Measurements from ENCODE around the gene MSH5. TPM values are rescaled to one million over a fixed set of nuclear protein-coding genes. Genes with fewer than 3 reads are reported as not detected.

The MSH5 gene
- total RNA-seq, 1 donor from 2014 or later = 4.2 TPM

- DNase-seq = no peak
Observed at GRCh38 chr6:31713465-31713864, 26.3 kb upstream of the MSH5 start.

DNA sequence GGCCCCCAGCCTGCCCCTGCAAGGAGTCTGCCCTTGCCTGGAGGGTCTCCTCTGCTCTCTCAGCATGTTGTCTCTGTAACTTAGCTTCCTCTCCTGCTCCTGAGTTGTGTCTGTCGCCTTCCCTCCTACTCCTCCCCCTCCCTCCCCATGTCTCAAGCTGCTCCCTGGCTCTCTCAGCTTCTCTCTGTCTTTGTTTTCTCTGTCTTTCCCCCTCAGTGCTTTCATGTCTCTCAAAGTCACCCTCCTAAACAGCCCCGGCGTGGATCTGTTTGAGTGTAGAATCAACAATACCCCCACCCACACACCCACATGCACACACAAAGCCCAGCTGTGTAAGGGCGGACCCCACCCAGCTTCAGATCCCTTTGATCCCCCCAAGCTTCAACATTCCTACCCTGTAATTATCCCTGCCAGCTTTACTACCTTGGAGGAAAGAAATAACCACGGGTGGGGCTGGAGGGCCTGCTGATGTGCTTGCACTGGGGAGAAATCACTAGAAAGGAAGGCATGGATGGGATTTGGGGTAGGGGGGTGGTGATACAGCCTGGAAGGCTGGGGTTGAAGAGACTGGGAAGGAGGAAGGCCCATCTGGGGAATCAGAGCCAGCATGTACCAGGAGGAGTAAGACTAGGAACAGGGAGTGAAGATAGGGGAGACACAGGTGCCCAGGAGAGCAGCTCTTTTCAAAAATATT, 25.7 kb upstream of the MSH5 start:
- no peak for DNase-seq

GRCh38 chr6:31715022-31715958, 24.5 kb upstream of the MSH5 start, which contains the start of gene LY6G6D:
Gene LY6G6D (plus strand): TSS chr6:31715348. CDS start chr6:31715356, 8 bp downstream.
- DNase-seq = no peak

- DNase-seq = no peak
Observed at GRCh38 chr6:31717499-31718222, 22.1 kb upstream of the MSH5 start.

DNA sequence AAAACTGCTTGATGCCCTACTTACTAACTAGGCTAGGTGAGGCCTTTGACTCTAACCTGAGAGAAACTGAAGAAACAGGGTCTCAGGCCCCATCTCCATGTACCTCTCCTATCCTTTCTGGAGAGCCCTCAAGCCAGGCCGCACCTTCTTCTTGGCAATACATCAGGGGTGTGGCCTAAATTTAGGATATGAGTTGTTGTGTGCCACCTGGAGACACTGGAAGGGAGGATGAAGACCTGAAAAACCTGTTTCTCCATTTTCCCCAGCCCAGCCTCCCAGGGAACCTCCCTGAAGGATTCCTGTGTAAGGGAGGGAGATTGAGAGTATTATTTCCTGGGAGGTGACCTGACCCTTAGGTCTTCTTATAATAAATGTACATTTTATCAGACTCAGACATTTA, 21.5 kb upstream of the MSH5 start:
- no peak for DNase-seq

GRCh38 chr6:31719001-31719400, 20.8 kb upstream of the MSH5 start:
- no peak for DNase-seq

DNA sequence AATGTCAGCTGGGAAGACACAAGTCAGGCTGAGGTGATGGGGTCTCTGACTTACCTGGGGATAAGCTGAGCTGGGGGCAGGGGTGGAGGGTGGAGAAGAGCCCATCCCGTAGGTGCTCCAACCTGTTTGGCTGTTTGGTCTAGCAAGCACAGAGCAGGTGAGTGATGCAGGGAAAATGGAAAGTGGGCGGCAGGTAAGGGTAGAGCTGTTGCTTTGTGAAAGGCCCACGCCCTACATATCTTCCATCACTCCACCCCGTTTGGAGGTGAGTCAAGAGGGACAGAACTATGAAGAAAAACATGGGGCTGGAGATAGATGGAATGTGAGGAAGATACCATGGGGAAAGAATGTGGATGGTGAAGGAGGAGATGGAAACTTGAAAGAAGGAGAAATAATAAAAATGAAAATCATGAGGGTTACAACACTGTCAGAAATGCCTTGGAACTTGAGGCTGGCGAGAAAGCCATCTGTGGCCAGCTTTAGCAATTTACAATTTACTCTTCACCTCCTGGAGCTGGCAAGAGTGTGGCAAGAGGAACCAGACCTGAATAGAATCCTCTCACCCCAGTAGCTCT, 19.5 kb upstream of the MSH5 start:
- no peak for DNase-seq

DNA sequence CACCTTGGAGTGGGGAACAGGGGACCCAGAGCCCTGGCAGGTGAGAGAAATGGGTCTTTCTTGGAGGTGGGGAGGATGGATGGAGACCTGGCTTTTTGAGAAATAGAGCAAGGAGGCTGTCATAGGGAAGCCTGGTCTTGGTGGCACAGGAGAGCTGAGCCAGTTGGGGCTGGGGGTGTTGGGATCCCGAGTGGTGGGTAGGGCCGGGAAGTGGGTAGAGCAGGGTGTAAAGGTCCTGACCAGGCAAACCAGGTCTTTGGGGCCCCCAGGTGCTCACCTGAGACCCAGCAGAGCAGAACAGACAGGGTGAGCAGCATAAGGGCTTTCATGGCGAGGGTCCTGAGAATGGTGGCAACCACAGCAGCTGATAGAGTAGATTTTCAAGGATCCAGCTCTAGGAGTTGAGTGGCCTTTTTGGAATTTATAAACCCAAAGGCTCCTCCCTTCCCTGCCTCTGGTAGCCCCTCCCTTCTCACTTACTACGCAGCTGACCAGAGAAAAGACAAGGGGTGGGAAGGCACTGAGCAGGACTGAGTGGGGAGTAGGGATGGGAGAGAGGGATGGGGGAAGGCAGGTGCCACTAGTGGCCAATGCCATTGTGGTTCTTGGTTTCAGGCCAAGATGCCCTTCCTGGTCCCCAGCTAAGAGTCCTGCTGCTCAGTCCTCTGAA, 18.3 kb upstream of the MSH5 start, which contains the start of gene LY6G6C:
LY6G6C (minus strand) TSS at position 396 of the 670 bp plus-strand sequence; CDS start at position 329, 67 bp downstream.
- DNase-seq = no peak

GRCh38 chr6:31722173-31722572, 17.6 kb upstream of the MSH5 start:
- DNase-seq = no peak

DNA sequence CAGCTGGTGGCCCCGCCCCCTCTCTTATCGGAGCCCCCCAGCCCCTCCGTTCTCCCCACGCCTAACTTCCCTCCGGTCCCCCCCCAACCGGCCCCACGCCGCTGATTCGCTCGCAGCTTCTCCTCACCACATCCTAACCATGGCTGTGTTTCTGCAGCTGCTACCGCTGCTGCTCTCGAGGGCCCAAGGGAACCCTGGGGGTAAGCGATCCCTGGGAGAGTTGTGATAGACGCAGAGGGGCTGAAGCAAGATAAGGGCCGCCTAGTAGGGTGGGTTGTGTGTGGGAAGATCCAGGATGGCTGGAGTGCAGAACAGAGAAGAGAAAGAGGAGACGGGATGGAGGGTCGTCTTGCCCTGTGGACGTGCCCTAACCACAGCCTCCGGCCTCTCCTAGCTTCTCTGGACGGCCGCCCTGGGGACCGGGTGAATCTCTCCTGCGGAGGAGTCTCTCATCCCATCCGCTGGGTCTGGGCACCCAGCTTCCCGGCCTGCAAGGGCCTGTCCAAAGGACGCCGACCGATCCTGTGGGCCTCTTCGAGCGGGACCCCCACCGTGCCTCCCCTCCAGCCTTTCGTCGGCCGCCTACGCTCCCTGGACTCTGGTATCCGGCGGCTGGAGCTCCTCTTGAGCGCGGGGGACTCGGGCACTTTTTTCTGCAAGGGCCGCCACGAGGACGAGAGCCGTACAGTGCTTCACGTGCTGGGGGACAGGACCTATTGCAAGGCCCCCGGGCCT, 16.4 kb upstream of the MSH5 start, which contains the start of gene MPIG6B:
MPIG6B (plus strand) TSS at position 129 of the 735 bp plus-strand sequence; CDS start at position 140, 11 bp downstream.
- DNase-seq = no peak

DNA sequence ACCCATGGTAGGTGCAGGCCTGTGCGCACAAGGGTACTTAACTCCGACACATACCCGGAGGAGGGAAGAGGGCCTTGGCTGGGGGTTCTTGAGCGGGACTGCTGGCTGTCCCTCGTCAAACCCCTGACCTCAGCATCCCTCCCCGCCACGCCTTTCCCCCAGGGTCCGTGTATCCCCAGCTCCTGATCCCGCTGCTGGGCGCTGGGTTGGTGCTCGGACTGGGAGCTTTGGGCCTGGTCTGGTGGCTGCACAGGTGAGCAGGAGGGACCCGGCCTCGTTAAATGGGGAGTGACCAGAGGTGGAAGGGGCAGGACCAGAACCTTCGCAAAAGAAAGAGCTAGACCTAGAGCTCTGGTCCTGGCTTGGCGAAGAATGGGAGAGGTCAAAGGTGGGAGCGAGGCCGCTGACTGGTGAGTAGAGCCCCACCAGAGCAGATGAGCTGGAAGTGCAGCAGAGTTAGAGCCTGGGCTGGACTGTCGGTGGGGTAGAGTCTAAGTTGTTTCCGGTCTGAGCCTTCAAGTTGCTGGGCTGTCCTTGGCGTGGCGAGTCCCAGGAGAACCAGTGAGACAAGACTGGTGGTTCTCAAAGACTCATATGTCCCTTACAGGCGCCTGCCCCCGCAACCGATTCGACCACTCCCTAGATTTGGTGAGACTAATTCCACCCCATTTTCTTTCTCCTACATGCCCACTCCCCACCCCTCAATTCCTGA, 15.7 kb upstream of the MSH5 start:
- no peak for DNase-seq

DNA sequence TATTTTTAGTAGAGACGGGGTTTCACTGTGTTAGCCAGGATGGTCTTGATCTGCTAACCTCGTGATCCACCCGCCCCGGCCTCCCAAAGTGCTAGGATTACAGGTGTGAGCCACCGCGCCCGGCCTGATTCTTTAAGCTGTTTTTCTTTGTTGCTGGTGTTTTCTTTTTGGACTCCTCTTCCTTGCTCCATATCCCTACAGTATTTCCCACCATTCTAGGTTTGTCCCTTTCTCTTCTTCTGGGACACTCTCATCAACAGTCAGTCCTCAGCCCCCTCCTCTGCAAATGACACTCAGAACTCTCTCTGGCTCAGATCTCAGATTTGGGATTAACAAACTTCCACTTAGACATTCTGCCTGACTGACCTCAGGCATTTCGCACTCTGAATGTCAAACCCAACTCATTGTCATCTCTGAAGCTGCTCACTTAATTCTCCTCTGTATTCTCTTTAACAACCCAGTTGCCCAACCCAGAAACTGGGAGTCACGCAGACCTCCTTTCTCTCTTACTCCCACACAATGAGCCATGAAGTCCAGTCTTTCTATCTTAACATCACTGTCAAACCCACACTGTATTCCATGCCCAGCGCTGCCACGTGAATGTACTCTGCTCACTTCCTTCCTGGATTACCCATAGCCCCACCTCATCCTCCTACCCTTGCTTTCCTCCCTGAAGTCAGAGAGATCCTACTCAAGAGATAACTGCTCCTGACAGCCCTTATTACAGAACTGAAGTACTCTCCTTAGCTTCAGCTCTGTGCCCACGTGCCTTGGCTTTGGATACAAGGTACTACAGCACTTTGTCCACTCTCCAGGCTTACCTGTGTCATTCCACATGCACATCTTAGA, 14.1 kb upstream of the MSH5 start:
- DNase-seq = no peak

DNA sequence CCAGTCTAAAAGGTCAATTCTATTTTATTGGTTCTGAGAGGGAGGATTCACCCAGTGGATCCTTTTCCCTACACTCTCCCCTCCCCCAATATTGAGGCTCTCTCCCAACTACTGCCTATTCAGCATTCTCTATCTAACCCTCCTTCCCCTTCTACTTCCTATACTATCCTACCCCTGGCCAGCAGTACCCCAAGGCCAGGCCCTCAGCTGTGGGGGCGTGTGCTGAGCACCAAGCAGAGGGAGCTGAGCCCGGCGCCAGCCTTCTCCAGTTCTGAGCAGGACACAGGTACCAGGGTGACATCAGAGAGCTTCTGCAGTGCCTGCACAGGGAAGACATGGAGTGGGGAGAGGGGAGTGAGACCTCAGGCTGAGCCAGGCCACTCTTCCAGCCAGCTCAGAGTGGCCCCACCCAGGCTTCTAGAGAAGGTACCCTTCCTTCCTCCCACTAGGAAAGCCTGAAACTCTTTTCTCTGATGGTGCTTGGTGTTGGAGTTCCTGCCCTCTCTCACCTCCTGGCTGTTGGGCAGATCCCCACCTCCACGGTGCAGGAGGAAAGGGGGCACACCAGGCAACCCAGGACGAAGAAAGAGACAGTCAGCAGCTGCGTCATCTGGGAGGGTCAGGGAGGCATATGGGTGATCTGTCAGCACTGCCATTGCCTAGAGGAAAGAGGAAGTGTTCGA, 12.6 kb upstream of the MSH5 start:
- no peak for DNase-seq

- DNase-seq = no peak
Observed at GRCh38 chr6:31727717-31728671, 11.8 kb upstream of the MSH5 start.

DNA sequence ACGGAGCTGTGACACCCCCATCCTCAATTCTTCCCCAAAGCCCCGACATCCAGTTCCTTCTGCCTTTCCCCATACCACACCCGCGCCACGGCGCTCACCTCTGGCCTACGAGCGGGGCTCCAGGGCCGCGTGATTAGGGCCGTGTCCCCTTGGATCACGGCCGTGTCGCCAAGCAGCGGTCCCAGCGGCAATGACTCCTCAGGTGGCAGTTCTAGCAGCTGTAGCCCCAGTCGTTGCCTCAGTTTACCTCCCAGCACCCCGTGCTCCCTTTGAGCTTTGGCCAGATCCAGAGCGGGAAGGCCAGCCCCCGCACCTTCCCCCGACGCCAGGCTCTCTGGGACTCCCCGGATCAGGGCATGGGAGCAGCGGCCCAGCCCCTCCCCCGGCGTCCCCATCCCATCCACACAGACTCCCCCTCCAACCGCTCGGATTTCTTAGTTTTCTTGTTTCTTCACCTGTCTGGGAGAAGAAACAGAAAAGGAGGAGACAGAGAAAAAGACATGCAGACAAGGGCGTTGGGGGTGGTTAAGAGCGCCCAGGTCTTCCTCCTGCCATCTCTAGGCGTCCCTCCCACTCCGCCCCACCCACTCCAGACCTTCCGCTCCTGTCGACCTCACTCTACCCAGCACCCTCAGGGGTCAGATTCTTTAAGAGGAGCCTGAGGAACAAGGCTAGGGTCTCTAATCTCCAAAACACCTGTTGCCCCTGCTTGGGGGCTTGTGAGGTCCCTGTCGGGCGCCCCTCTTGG, 10.9 kb upstream of the MSH5 start, which contains the start of gene DDAH2:
DDAH2 (minus strand) TSS at position 533 of the 748 bp plus-strand sequence; CDS start at position 395, 138 bp downstream.
- DNase-seq = no peak

DNA sequence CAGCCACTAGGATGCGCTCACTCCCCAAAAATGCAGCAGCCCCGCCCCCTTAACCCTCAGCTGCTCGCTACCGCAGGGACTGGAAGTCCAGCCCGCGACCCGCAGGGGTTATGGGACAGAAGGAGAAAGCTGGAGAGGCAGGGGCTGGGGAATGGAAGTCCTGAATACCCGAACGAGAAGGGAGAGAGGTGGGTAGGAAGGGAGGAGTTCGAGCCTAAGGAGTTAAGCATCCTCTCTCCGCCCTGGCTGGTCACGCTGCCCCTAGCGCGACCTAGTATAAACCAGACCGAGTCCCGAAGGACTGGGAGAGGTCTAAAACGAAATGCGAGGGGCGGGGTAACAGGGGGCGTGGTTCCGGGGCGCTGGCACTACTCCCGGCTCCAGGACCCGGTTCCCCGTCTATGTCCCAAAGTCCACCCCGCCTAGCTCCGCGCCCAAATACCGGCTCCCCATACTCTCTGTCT, 10.3 kb upstream of the MSH5 start:
- peak; percentile 48 for DNase-seq

Data from occipital lobe (tissue), 2 donors.